NCI-H2196 (cell line): Measurements from ENCODE around the gene CATSPERZ.
"Not testable (repeated sequence)": the region's sequence is repeated elsewhere in the genome, so short reads cannot be mapped to it uniquely, and the experiment has no call there.

Experiments used
- DNase-seq: peaks from one replicate; lab custom pipeline; 2025; ENCODE audit not compliant: unreplicated experiment; lab: John Stamatoyannopoulos, UW

The CATSPERZ gene

DNA sequence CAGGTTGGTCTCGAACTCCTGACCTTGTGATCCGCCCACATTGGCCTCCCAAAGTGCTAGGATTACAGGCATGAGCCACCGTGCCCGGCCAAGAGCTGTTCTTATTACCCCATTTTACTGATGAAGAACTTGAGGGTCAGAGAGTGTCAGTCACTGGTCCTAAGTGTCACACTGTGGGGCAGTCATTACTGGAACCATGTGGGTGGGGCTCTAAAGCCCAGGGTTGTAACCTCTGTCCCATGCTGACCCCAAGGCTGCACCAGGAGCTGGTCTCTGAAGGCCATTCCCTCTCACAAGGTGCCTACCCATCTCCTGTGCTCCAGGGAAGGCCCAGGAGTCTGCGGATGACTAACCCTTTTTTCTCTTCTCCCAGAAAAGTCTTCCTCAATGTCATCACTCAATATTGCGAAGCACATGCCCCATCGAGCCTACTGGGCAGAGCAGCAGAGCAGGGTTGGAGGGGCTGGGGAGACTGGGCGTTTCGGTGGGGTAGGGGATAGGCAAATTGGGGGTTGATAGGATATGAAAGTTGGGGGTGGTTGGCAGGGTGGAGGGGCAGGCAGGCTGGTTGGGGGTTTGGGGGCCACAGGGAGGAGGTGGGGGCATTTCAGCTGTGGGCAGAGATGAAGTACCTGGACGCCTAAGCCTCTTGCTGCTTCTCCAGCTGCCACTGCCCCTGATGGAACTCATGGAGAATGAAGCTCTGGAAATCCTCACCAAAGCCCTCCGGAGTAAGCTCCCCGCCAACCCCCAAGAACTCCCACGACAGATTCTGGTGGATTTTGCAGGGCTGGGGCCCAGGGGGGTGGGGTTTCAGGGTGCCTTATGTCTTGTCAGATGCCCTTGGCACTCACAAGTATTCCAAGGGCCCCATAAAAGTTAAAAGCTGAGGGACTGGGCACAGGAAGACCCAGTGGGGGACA, 3.2 kb downstream of the CATSPERZ start:
- no peak for DNase-seq

DNA sequence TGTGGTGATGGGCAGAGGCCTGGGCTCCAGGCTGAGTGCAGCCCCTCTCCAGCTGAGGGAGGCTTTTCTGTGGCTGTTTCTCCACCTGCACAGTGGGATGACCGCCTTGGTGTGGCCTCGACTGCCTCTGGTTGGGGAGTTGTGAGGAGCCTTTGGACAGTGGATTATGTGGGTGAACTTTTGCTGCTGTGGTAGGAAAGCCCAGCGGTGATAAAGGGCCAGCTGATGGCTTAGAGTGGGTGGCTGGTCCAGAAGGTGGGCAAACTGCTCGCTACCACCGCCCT, 3.8 kb downstream of the CATSPERZ start:
- no peak for DNase-seq

- peak; percentile 94 for DNase-seq
These were observed 4.3 kb downstream of the CATSPERZ start for GRCh38 chr11:64304316-64305072.

DNA sequence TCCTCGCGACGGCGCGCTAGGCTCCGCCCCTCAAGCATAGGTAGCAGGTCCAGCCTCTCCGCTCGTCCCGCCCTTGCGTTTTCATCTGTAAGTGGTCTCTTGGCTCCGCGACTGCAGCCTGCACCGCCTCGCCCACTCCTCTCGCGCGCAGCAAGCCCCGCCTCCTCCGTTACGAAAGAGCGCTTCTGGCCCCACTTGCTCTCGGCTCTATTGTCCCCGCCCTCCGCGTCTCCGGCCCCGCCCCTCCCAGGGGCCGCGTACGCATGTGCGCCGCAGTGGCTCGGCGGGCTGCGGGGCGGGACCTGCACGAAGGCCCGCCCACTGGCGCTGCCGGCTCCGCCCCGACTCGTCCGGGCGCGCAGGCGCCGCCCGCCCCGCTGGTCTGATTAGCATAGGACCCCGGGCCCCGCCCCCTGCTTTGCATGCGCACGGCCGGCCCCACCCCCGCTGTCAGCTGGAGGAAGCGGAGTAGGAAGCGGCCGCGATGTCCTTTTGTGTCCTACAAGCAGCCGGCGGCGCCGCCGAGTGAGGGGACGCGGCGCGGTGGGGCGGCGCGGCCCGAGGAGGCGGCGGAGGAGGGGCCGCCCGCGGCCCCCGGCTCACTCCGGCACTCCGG, 5.0 kb downstream of the CATSPERZ start, which contains the start of gene ESRRA:
ESRRA (plus strand) TSS at position 450 of the 616 bp plus-strand sequence. CDS start 1,656 bp downstream, outside the sequence.
- DNase-seq: peak; percentile 100

DNA sequence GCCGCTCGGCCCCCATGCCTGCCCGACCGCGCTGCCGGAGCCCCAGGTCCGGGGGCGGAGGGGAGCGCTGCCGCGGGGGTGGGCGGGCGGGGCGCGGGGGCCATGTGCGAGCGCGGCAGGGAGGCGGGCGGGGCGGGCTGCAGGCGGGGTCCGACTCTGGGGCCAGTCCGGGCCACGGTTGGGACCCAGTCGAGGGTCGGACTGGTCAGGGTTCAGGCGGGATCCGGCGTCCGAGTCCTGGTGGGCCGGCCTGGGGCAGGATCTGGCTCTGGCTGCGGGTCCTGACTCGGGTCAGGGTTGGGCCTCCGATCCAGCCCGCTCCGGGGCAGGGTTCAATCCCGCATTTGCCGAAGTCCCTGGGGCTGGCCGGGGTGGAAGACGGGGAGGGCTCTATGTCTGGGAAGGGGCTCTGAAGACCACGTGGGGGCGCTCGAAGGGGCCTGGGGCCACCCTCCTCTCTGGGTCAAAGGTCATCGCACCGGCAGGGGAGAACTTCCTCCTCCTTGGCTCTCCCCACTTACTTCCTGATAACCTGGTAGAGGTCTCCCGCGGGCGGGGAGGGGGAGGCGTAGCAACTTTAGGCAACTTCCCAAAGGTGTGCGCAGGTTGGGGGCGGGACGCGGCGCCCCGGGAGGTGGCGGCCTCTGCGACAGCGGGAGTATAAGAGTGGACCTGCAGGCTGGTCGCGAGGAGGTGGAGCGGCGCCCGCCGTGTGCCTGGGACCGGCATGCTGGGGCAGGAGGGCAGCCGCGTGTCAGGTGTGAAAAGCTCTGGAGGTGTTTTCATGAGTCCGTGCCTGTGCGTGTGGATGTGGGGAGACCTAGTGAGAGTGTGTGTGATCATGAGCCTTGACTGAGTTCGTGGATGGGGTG, 5.8 kb downstream of the CATSPERZ start:
- DNase-seq: peak; percentile 45

GRCh38 chr11:64306563-64306875, 6.4 kb downstream of the CATSPERZ start:
- no peak for DNase-seq

DNA sequence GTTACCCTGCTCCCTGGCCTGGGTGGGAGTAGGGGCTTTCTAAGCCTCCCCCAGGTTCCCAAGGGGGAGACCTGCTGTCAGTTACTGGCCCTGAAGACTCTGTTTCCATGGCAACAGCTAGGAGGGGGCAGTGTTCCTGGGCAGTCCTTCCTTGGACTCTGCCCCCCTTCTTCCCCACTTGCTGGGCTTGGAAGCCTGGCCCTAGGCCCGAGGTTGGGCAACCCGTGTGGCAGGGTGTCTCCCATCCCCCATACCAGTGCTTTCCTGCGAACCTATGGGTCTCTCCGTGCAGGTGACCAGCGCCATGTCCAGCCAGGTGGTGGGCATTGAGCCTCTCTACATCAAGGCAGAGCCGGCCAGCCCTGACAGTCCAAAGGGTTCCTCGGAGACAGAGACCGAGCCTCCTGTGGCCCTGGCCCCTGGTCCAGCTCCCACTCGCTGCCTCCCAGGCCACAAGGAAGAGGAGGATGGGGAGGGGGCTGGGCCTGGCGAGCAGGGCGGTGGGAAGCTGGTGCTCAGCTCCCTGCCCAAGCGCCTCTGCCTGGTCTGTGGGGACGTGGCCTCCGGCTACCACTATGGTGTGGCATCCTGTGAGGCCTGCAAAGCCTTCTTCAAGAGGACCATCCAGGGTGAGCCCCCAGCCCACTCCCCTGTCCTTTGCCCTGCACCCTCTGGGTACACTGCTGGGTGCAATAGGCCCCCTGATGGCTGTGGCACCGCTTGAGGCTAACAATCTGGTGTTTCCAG, 6.9 kb downstream of the CATSPERZ start:
- DNase-seq: no peak

DNA sequence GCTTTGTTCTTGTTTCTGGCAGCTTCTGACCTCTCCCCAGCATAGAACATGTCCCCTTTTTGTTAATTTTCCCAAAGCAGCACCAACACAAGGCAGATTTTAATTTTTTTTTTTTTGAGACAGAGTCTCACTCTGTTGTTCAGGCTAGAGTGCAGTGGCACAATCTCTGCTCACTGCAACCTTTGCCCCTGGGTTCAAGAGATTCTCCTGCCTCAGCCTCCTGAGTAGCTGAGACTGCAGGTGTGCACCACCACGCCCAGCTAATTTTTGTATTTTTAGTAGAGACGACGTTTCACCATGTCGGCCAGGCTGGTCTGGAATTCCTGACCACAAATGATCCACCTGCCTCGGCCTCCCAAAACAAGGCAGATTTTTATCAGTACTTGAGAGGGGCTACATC, 7.6 kb downstream of the CATSPERZ start:
- DNase-seq: not testable (repeated sequence)

- DNase-seq: no peak
These were observed 12.8 kb downstream of the CATSPERZ start for GRCh38 chr11:64312947-64313346.

- peak; percentile 36 for DNase-seq
These were observed 13.5 kb downstream of the CATSPERZ start for GRCh38 chr11:64313491-64314145.

DNA sequence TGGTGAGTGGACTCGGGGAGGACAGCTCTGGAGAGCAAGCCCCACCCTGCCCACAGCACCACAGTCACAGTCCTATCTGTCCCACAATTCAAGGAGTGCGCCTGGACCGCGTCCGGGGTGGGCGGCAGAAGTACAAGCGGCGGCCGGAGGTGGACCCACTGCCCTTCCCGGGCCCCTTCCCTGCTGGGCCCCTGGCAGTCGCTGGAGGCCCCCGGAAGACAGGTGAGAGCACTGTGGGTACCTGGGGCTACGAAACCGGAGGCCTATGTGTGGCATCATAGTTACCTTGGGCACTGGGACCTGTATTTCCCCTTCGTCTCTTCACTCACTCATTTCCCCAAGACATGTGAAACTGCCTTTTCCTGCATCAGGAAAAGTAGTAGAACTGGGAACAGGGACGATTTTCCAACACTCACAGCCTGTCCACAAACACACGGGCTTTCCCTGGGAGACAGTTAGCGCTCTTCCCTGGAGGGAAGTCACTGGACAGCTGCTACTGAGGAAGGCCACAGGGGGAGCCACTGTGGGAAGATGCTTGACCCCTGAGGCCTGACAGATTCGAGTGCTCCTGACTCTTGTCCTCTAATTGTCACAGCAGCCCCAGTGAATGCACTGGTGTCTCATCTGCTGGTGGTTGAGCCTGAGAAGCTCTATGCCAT, 14.1 kb downstream of the CATSPERZ start:
- DNase-seq: no peak

DNA sequence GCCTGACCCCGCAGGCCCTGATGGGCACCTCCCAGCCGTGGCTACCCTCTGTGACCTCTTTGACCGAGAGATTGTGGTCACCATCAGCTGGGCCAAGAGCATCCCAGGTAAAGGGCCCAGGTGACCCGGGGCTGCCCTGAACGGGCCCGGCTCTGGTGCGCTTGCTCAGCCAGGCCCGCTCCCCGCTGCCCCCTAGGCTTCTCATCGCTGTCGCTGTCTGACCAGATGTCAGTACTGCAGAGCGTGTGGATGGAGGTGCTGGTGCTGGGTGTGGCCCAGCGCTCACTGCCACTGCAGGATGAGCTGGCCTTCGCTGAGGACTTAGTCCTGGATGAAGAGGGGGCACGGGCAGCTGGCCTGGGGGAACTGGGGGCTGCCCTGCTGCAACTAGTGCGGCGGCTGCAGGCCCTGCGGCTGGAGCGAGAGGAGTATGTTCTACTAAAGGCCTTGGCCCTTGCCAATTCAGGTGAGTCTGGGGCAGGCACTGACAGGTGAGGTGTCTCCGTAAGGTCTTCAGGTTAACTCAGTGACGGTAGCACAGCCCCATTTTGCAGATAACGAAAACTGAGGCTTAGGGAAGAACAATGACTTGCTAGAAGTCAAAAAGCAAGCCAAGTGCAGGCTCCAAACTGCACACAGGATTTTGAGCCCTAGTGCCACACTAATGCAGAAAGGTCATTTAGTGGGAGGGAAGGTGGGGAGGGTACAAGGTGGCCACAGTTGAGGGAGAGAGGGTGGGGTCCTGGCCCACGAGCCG, 14.8 kb downstream of the CATSPERZ start:
- DNase-seq: no peak

DNA sequence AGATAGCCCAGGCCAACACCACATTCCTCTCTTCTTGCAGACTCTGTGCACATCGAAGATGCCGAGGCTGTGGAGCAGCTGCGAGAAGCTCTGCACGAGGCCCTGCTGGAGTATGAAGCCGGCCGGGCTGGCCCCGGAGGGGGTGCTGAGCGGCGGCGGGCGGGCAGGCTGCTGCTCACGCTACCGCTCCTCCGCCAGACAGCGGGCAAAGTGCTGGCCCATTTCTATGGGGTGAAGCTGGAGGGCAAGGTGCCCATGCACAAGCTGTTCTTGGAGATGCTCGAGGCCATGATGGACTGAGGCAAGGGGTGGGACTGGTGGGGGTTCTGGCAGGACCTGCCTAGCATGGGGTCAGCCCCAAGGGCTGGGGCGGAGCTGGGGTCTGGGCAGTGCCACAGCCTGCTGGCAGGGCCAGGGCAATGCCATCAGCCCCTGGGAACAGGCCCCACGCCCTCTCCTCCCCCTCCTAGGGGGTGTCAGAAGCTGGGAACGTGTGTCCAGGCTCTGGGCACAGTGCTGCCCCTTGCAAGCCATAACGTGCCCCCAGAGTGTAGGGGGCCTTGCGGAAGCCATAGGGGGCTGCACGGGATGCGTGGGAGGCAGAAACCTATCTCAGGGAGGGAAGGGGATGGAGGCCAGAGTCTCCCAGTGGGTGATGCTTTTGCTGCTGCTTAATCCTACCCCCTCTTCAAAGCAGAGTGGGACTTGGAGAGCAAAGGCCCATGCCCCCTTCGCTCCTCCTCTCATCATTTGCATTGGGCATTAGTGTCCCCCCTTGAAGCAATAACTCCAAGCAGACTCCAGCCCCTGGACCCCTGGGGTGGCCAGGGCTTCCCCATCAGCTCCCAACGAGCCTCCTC, 15.7 kb downstream of the CATSPERZ start:
- DNase-seq: not testable (repeated sequence)

DNA sequence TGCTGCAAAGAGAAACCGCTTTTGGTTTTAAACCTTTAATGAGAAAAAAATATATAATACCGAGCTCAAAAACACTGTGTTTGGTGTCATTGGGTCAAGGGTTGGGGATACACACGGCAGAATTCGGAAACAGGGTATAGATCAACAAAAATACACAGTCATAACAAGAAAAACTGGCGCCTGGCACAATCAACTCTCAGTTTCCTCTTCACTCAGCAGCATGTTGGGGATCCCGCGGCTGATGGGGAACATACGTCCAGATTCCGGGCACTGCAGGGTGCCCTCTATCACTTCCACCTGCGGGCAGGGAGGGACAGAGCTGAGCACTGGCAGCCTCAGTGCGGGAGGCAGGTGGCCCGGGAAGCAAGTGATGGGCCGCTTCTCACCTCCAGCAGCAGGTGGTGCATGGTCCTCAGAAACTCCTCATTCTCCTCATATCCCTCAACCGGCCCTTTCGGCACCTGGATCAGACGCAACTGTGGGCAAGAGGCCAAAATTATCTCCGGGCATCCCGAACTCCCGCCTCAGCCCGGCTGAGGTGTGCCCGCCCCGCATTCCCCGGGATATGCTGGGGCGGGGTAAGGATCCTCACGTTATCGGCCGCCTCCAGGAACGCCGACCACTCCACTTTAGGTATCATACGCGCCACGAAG, 16.6 kb downstream of the CATSPERZ start:
- peak; percentile 74 for DNase-seq

- DNase-seq: peak; percentile 96
These were observed 17.3 kb downstream of the CATSPERZ start, which contains the start of gene TRMT112 for GRCh38 chr11:64317325-64317960. Gene TRMT112, minus strand, starts transcription at chr11:64317559. Its CDS starts 33 bp downstream, at chr11:64317526.
